HG03039 (cell line): ENCODE measurements around the gene PIKFYVE.

Experiments
- ATAC-seq: cut with Tn5 transposase; IDR thresholded peaks from one replicate; pipeline ENCODE4 v1.9.1; 2021; ENCODE audit warnings: mild to moderate bottlenecking, moderate library complexity; ENCODE audit not compliant: unreplicated experiment

The PIKFYVE gene

GRCh38 chr2:208407667-208408066 is 141.6 kb downstream of the PIKFYVE start:
- no peak for ATAC-seq
